Psoas muscle (tissue), 8 donors: ENCODE measurements around the gene SOHLH1. TPM values are rescaled to one million over a fixed set of nuclear protein-coding genes. Genes with fewer than 3 reads are reported as not detected.

ENCODE experiments used
- ATAC-seq, 4 donors: fragments of 200-7000 bp; cut with Tn5 transposase; one replicate each; pipeline ENCODE4 v1.9.1; 2020; ENCODE audit warnings: moderate library complexity in 3 of 4, mild to moderate bottlenecking in 2 of 4
- DNase-seq, 2 donors: peaks; one replicate each; pipeline ENCODE4 v3.0.0-alpha.2; 2020
- H3K27ac ChIP-seq: fragments of 200-600 bp; one replicate; pipeline ENCODE4 v1.8.0; 2022
- H3K27me3 ChIP-seq, 3 donors: fragments of 200-600 bp in 1 of 3; one replicate each; pipeline versions ENCODE4 v1.6.1 to v1.8.0; 2013 to 2022; ENCODE audit warnings: low read length in 2 of 3, mild to moderate bottlenecking in 2 of 3, moderate library complexity in 1 of 3; ENCODE audit not compliant: insufficient read depth in 3 of 3
- H3K36me3 ChIP-seq, 2 donors: fragments of 200-600 bp in 1 of 2; one replicate each; pipeline versions ENCODE4 v1.6.1 to v1.8.0; 2013 to 2022; ENCODE audit warnings: low read depth in 1 of 2, mild to moderate bottlenecking in 1 of 2, moderate library complexity in 1 of 2; ENCODE audit not compliant: insufficient read depth in 1 of 2
- H3K4me1 ChIP-seq: fragments of 200-600 bp; one replicate; pipeline ENCODE4 v1.8.0; 2022
- H3K4me3 ChIP-seq: fragments of 200-600 bp; one replicate; pipeline ENCODE4 v1.8.0; 2022; ENCODE audit warnings: mild to moderate bottlenecking
- H3K9me3 ChIP-seq: fragments of 200-600 bp; one replicate; pipeline ENCODE4 v1.8.0; 2022
- WGBS, 3 donors: extraction: QIAGEN DNeasy Blood & Tissue Kit; methylation state at CpG; one replicate each; pipeline versions ENCODE4 v1.1.6 to v1.1.7; 2013; 5-methylcytosine and 5-hydroxymethylcytosine counted together
- intact Hi-C, 2 donors: fragments of 100-400 bp; cut with DNase I; formaldehyde crosslinking; loops; one replicate each; pipeline versions ENCODE4 v1.11.0 to v1.14.2; 2022
- polyA plus RNA-seq, 3 donors: library from polyadenylated mRNA; stranded (reverse); fragments of 200-250 nt; gene quantifications; one replicate each; pipeline ENCODE4 v1.2.3, GENCODE V29; 2013
- total RNA-seq, 4 donors: library from RNA; stranded (reverse); fragmentation: NEBNext Ultra II Directional in 2 of 4; extraction: Animal tissue kit (Norgen Biotek cat#: 25700) in 2 of 4; gene quantifications; one replicate each; pipeline versions ENCODE4 v1.2.1 to v1.2.4, GENCODE V29; 2021 to 2023
- TF ChIP-seq, protein P1 (sequence below): fragments of 200-600 bp; IDR thresholded peaks from one replicate; pipeline ENCODE4 v1.8.0; 2022; ENCODE audit warnings: antibody characterized with exemption
- donor health status: healthy with polysubstance abuse.
- donor health status: DM: no; HTN: no; CAD: no; lungs with moderate emphysema.
- donor health status: Bipolar disorder and iron deficiency.
- donor health status: healthy.
- donor health status: DM: yes; HTN: yes; CAD: no.
- donor health status: DM: no; HTN: no; CAD: no.
- donor health status: DM: no; HTN: no; CAD: no.
- donor health status: DM: yes; HTN: yes; CAD: no.

The SOHLH1 gene
- total and polyA plus RNA-seq, 7 donors = not detected

DNA sequence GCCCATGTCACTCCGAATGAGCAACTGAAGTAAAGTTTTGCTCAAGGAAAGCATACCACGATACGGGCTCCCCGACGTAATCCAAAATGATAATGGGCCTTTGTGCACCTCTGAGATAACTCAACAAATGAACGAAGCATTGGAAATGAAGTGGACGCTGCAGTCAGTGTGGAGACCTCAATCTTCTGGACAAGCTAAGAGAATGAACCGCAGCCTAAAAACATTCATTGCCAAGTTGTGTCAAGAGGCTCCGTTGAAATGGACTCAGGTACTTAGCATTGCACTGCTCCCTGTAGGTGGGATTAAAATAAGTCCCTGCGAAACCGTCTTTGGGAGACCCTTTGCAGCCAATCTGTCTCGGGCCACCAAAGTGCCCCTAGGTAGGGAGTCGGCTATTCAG lies 40.0 kb downstream of the SOHLH1 start:
- Histone ChIP-seq H3K4me3 (no peak overlapping the region), H3K4me1 (no peaks in the 10 kb centered on the region), H3K36me3 (no peaks in the 10 kb centered on the region), H3K9me3 (no peaks in the 10 kb centered on the region), H3K27ac (no peak overlapping the region), H3K27me3 (peaks cover 0 to 32% (median 5%) of the 10 kb centered on the region in 3 donors)
- TF ChIP-seq, protein P1, sequence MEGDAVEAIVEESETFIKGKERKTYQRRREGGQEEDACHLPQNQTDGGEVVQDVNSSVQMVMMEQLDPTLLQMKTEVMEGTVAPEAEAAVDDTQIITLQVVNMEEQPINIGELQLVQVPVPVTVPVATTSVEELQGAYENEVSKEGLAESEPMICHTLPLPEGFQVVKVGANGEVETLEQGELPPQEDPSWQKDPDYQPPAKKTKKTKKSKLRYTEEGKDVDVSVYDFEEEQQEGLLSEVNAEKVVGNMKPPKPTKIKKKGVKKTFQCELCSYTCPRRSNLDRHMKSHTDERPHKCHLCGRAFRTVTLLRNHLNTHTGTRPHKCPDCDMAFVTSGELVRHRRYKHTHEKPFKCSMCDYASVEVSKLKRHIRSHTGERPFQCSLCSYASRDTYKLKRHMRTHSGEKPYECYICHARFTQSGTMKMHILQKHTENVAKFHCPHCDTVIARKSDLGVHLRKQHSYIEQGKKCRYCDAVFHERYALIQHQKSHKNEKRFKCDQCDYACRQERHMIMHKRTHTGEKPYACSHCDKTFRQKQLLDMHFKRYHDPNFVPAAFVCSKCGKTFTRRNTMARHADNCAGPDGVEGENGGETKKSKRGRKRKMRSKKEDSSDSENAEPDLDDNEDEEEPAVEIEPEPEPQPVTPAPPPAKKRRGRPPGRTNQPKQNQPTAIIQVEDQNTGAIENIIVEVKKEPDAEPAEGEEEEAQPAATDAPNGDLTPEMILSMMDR = no peak
- DNase-seq (no peak), ATAC-seq (no peak)
- WGBS, 3 donors = 87 to 90% (median 89%) methylated on average over 13 of the region's 13 CpGs
- intact Hi-C loops = no loop called here

DNA sequence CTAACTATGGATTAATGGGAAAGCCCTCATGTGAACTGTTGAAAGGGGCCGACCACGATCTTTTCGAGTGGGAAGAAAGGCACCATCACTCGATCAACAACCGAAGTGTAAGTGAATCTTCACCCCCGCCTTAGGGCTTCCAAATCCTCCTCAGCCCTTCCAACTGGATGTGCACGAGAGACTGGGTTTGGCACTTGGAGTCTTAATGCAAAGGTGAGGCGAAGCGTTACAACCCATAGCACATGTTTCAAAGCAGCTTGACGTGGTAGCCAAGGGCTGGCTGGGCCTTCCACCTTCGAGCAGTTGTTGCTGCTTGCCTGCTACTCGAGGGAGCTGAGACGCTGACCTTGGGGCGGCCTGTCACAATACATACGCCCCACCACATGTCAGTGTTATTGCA lies 41.9 kb downstream of the SOHLH1 start:
- WGBS, 3 donors = 81 to 84% (median 84%) methylated on average over 15 of the region's 15 CpGs
- Histone ChIP-seq H3K27ac (no peak overlapping the region), H3K4me3 (no peak overlapping the region), H3K36me3 (no peaks in the 10 kb centered on the region), H3K27me3 (peaks cover 0 to 23% (median 5%) of the 10 kb centered on the region in 3 donors), H3K4me1 (no peaks in the 10 kb centered on the region), H3K9me3 (no peaks in the 10 kb centered on the region)
- ATAC-seq (no peak), DNase-seq (no peak)
- TF ChIP-seq, protein P1 = no peak
- intact Hi-C loops = no loop called here

DNA sequence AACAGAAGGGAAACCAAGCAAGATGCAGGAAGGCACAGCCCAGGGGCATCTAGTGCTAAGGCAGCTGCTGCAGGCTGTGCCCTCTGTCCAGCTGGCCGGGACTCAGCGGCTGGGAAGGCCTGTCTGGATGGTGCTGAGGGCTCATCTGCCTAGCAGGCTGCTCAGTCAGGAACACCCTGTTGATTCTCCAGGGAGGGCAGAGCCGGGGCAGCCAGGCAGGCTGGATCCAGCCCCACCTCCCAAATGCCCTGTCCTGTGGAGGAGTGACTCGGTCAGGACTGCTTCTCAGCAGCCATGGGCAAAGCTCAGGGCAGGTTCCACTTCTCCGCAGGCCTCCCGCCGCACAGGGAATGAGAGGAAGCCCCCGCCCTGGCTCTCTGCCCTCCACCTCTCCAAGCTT lies 44.0 kb downstream of the SOHLH1 start:
- Histone ChIP-seq H3K9me3 (no peaks in the 10 kb centered on the region), H3K27me3 (peaks cover 0 to 16% (median 5%) of the 10 kb centered on the region in 3 donors), H3K36me3 (no peaks in the 10 kb centered on the region), H3K27ac (no peak overlapping the region), H3K4me1 (no peaks in the 10 kb centered on the region), H3K4me3 (no peak overlapping the region)
- DNase-seq (no peak), ATAC-seq (no peak)
- 54 to 65% (median 56%) methylated on average over 8 of the region's 8 CpGs for WGBS, 3 donors
- TF ChIP-seq, protein P1 = no peak
- intact Hi-C loops = no loop called here

DNA sequence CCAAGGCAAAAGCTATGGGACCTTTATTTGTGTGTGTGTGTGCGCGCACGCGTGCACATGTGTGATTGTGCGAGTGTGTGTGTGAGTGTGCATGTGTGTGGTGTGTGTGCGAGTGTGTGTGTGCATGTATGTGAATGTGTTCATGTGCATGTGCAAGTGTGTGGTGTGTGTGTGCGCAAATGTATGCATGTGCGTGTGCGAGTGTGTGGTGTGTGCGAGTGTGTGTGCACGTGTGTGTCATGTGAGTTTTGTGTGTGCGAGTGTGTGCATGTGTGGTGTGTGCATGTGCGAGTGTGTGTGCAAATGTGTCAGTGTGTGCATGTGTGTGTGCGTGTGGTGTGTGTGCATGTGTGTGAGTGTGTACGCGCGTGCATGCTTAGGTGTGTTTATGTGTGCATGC lies 48.9 kb downstream of the SOHLH1 start:
- TF ChIP-seq, protein P1 = no peak

DNA sequence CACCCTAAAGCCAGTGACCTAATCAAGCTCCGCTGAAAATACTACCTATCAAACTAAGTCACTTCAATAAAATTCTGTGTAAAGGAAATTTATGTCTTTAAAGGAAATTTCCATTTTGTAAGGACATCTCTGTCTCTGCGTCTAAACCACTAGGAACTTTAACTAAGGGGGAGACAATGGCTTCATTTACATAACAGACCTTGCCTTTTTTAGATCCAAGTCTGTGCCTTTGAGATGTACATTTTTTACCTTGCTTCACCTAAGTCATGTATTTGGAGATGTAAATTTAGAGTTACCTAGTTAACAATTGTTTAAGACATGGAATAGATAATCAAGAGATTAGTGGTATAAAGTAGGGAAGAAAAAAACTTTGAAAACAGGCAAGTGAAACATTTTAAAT lies 49.8 kb downstream of the SOHLH1 start:
- Histone ChIP-seq H3K27me3 (peaks cover under 1 to 3% (median 2%) of the 10 kb centered on the region in 3 donors), H3K27ac (no peak overlapping the region), H3K9me3 (peaks cover 15% of the 10 kb centered on the region), H3K4me1 (no peaks in the 10 kb centered on the region), H3K36me3 (no peaks in the 10 kb centered on the region), H3K4me3 (no peak overlapping the region)
- DNase-seq = no peak
- ATAC-seq = no peak
- 60 to 72% (median 70%) methylated on average over 2 of the region's 2 CpGs for WGBS, 3 donors
- intact Hi-C loops = no loop called here
- TF ChIP-seq, protein P1 = no peak

More for the DNA sequence above, 48.9 kb downstream of the SOHLH1 start:
- ATAC-seq = no peak
- 92 to 94% (median 93%) methylated on average over 17 of the region's 17 CpGs for WGBS, 3 donors
- Histone ChIP-seq H3K36me3 (no peaks in the 10 kb centered on the region), H3K4me3 (no peak overlapping the region), H3K27ac (no peak overlapping the region), H3K9me3 (peaks cover 15% of the 10 kb centered on the region), H3K27me3 (peaks cover 2 to 10% (median 3%) of the 10 kb centered on the region in 3 donors), H3K4me1 (no peaks in the 10 kb centered on the region)
- intact Hi-C loops = no loop called here
- no peak for DNase-seq
